Retinal pigment epithelial cell (primary cell): ENCODE measurements around the gene HSPG2.

Experiments used
- DNase-seq: peaks from one replicate; pipeline ENCODE4 v3.0.0-alpha.2; 2010; ENCODE audit warnings: low read depth
- H3K4me3 ChIP-seq: 2 replicates; pipeline ENCODE4 v1.5.1; 2011; ENCODE audit warnings: mild to moderate bottlenecking, low read length, control low read depth, moderate library complexity
- CTCF ChIP-seq: conservative IDR thresholded peaks from 2 replicates; pipeline ENCODE4 v1.5.1; 2011; ENCODE audit warnings: low read depth, low read length, control low read depth, inconsistent platforms

Gene HSPG2

GRCh38 chr1:21899987-21900386 is 37.1 kb downstream of the HSPG2 start:
- DNase-seq: no peak
- TF ChIP-seq CTCF: peak; percentile 12
- no peak overlapping the region for H3K4me3 ChIP-seq

- no peak for TF ChIP-seq CTCF
- H3K4me3 ChIP-seq: no peak overlapping the region
- no peak for DNase-seq
Measured at GRCh38 chr1:21899267-21899810, 37.8 kb downstream of the HSPG2 start.

- no peak overlapping the region for H3K4me3 ChIP-seq
- no peak for DNase-seq
- TF ChIP-seq CTCF: no peak
Measured at GRCh38 chr1:21898326-21899200, 38.5 kb downstream of the HSPG2 start.

GRCh38 chr1:21897844-21898243 is 39.3 kb downstream of the HSPG2 start:
- H3K4me3 ChIP-seq: no peak overlapping the region
- no peak for TF ChIP-seq CTCF
- DNase-seq: no peak

- no peak for TF ChIP-seq CTCF
- no peak for DNase-seq
- H3K4me3 ChIP-seq: no peak overlapping the region
Measured at GRCh38 chr1:21896652-21897532, 40.2 kb downstream of the HSPG2 start.

GRCh38 chr1:21896026-21896425 is 41.1 kb downstream of the HSPG2 start:
- no peak for TF ChIP-seq CTCF
- no peak for DNase-seq
- no peak overlapping the region for H3K4me3 ChIP-seq
